Heart right ventricle (tissue), 16 donors: ENCODE data around the gene DCAF7. TPM values are rescaled to one million over a fixed set of nuclear protein-coding genes. Genes with fewer than 3 reads are reported as not detected.

Experiments used
- ATAC-seq, 8 donors: fragments of 200-7000 bp; cut with Tn5 transposase; one replicate each; pipeline ENCODE4 v1.9.1; 2020; ENCODE audit warnings: mild to moderate bottlenecking in 8 of 8, moderate library complexity in 8 of 8, moderate number of reproducible peaks in 1 of 8
- DNase-seq, 2 donors: peaks; one replicate each; pipeline ENCODE4 v3.0.0-alpha.2; 2020
- H3K27ac ChIP-seq, 10 donors: fragments of 200-600 bp; sonication (generic) in 2 of 10; one replicate each; pipeline versions ENCODE4 v1.5.0 to v1.8.0; 2020 to 2022; ENCODE audit warnings: mild to moderate bottlenecking in 3 of 10
- H3K27me3 ChIP-seq, 7 donors: fragments of 200-600 bp; one replicate each; pipeline ENCODE4 v1.8.0; 2021 to 2022; ENCODE audit warnings: mild to moderate bottlenecking in 2 of 7
- H3K36me3 ChIP-seq, 9 donors: fragments of 200-600 bp; sonication (generic) in 1 of 9; one replicate each; pipeline versions ENCODE4 v1.5.0 to v1.8.0; 2020 to 2022; ENCODE audit warnings: mild to moderate bottlenecking in 2 of 9
- H3K4me1 ChIP-seq, 9 donors: fragments of 200-600 bp; sonication (generic) in 1 of 9; one replicate each; pipeline versions ENCODE4 v1.5.0 to v1.8.0; 2020 to 2022; ENCODE audit warnings: mild to moderate bottlenecking in 4 of 9
- H3K4me3 ChIP-seq, 10 donors: fragments of 200-600 bp; sonication (generic) in 2 of 10; one replicate each; pipeline versions ENCODE4 v1.5.0 to v1.8.0; 2020 to 2022; ENCODE audit warnings: mild to moderate bottlenecking in 7 of 10, moderate library complexity in 2 of 10
- H3K9me3 ChIP-seq, 11 donors: fragments of 200-600 bp in 10 of 11; sonication (generic) in 2 of 11; one replicate each; pipeline versions ENCODE4 v1.5.0 to v1.8.0; 2013 to 2022; ENCODE audit warnings: mild to moderate bottlenecking in 2 of 11, control low read depth in 1 of 11, moderate library complexity in 1 of 11
- CTCF ChIP-seq, 9 donors: fragments of 200-600 bp; sonication (generic) in 2 of 9; IDR thresholded peaks; one replicate each; pipeline versions ENCODE4 v1.5.0 to v1.8.0; 2021 to 2022; ENCODE audit warnings: antibody characterized with exemption in 9 of 9, mild to moderate bottlenecking in 5 of 9, moderate library complexity in 1 of 9
- WGBS, 2 donors: extraction: QIAGEN DNeasy Blood & Tissue Kit; methylation state at CpG; one replicate each; pipeline ENCODE4 v1.1.7; 2013; ENCODE audit warnings: inconsistent platforms in 1 of 2; 5-methylcytosine and 5-hydroxymethylcytosine counted together
- intact Hi-C, 10 donors: fragments of 100-400 bp; cut with DNase I; formaldehyde crosslinking; loops; one replicate each; pipeline versions ENCODE4 v1.11.1 to v1.14.2; 2022
- long read RNA-seq, 3 donors: library from polyadenylated mRNA; unstranded; transcript quantifications; one replicate each; pipeline ENCODE4 v2.0.0, GENCODE V29; 2020 to 2021
- polyA plus RNA-seq, 2 donors: library from polyadenylated mRNA; stranded (reverse); fragments of 200-250 nt; gene quantifications; one replicate each; pipeline ENCODE4 v1.2.3, GENCODE V29; 2013
- total RNA-seq, 10 donors: library from RNA; stranded (reverse); fragmentation: NEBNext Ultra II Directional in 3 of 10; extraction: Animal tissue kit (Norgen Biotek cat#: 25700) in 3 of 10; gene quantifications; one replicate each; pipeline versions ENCODE4 v1.2.1 to v1.2.4, GENCODE V29; 2021 to 2023
- donor health status: Arrhythmogenic right ventricular cardiomyopathy.
- donor health status: ischemic (EF 13 %, LVEDD 7.1; RV severe dilation, severe dysfunction).
- donor health status: healthy with polysubstance abuse.
- donor health status: DM: no; HTN: yes; CAD: no.
- donor health status: DM: no; HTN: no; CAD: no.
- donor health status: ischemic (EF 25% LVEDD 6.9; RV normal size, moderate dysfunction).
- donor health status: ischemic (EF 25% LVEDD 5.7; RV mildly dilated, moderate dysfunction).
- donor health status: healthy.
- donor health status: DM: yes; HTN: yes; CAD: no.
- donor health status: Ischemic cardiomyopathy.
- donor health status: ischemic (EF 35%, LVEDD 5.7; RV mildly dilated, moderate dysfunction).
- donor health status: nonischemic (EF 11% LVEDD 7.7; RV severe dilation, severe dysfunction).
- donor health status: DM: yes; HTN: yes; CAD: no.
- donor health status: PGD.
- donor health status: ischemic (EF 29% LVEDD 5.4; RV normal size, mild dysfunction).
- donor health status: nonischemic (EF 23%, LVEDD 6.1; RV moderate dilation, normal function).

The DCAF7 gene
- total RNA-seq (10 to 100 TPM; 35.2 to 60.7 (median 42.8) TPM), polyA plus RNA-seq (10 to 100 TPM; 10.2 to 16.9 TPM)
- long read RNA-seq, donor 1, full-length matches to known transcripts: 18 of 70 reads
- long read RNA-seq, donor 1, partial matches to known transcripts: 1 of 70 reads
- long read RNA-seq, donor 1, other reads (novel, unspliced or antisense): 51 of 70 reads
- long read RNA-seq, donor 2, full-length matches to known transcripts: 14 of 57 reads
- long read RNA-seq, donor 2, partial matches to known transcripts: 3 of 57 reads
- long read RNA-seq, donor 2, other reads (novel, unspliced or antisense): 40 of 57 reads
- long read RNA-seq, donor 3, full-length matches to known transcripts: 41 of 71 reads
- long read RNA-seq, donor 3, partial matches to known transcripts: 1 of 71 reads
- long read RNA-seq, donor 3, other reads (novel, unspliced or antisense): 29 of 71 reads

- ATAC-seq (peak; percentile 98 to 99 (median 98)), DNase-seq (peak; percentile 97 to 100)
- Histone ChIP-seq H3K36me3 (peaks cover 0 to 8% (median 0%) of the 10 kb centered on the region in 9 donors), H3K4me1 (peaks cover 3 to 52% (median 47%) of the 10 kb centered on the region in 9 donors), H3K9me3 (no peaks in the 10 kb centered on the region), H3K27me3 (no peaks in the 10 kb centered on the region), H3K27ac (peak within 1 kb of the TSS; percentile 78 to 98 (median 93)), H3K4me3 (peak within 1 kb of the TSS; percentile 85 to 100 (median 96))
- TF ChIP-seq CTCF (IDR thresholded peaks at IDR 0.05): peak in 1 of 9 donors; percentile 12
- intact Hi-C loops: loop anchor here in 3 of 10 donors (5.0 to 10.0 kb wide), 5 partner anchors 55 to 123 kb away; partner anchors contain the start of genes ACE (in 1 of the 3) and TACO1 (in 1 of the 3)
- WGBS, 2 donors: 0% methylated on average over 72 of the region's 72 CpGs
These were observed at the start of gene DCAF7 for GRCh38 chr17:63549946-63550816. Gene DCAF7, plus strand, starts transcription at chr17:63550477. Its CDS starts 201 bp downstream, at chr17:63550678.

DNA sequence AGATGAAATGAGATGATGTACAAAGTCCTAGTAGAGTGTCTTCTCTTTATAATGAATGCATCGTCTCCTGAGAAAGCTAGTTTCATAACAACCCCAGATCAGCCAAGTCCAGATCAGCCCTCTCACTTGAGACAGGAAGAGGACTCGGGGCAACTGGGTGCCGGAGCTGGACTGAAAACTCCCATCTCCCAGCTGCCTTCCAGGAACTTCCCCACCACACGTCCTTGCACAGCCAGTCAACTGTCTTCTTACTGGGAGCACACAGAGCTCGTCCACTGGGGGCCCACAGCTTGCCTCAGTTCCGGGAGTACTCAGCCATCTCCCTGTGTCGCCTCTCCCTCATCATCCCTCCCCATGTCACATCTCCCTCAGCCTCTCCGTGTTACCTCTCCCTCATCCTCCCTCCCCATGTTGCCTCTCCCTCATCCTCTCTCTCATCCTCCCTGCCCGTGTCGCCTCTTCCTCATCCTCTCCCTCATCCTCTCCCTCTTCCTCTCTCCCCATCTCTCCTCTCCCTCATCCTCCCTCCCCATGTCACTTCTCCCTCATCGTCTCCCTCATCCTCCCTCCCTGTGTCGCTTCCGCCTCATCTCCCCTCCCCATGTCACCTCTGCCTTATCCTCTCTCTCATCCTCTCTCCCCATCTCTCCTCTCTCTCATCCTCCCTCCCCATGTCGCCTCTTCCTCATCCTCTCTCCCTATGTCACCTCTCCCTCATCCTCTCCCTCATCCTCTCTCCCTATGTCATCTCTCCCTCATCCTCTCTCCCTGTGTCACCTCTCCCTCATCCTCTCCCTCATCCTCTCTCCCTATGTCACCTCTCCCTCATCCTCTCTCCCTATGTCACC, 49.5 kb upstream of the DCAF7 start:
- intact Hi-C loops: no loop called here
- Histone ChIP-seq H3K27me3 (peaks cover 0 to 27% (median 7%) of the 10 kb centered on the region in 7 donors), H3K36me3 (peaks cover 0 to 15% (median 0%) of the 10 kb centered on the region in 9 donors), H3K9me3 (no peaks in the 10 kb centered on the region), H3K4me1 (peaks cover 0 to 6% (median 0%) of the 10 kb centered on the region in 9 donors), H3K4me3 (no peak overlapping the region), H3K27ac (no peak overlapping the region)
- TF ChIP-seq CTCF (IDR thresholded peaks at IDR 0.05): no peak
- 48 to 54% methylated on average over 14 of the region's 14 CpGs for WGBS, 2 donors
- ATAC-seq: no peak
- no peak for DNase-seq

DNA sequence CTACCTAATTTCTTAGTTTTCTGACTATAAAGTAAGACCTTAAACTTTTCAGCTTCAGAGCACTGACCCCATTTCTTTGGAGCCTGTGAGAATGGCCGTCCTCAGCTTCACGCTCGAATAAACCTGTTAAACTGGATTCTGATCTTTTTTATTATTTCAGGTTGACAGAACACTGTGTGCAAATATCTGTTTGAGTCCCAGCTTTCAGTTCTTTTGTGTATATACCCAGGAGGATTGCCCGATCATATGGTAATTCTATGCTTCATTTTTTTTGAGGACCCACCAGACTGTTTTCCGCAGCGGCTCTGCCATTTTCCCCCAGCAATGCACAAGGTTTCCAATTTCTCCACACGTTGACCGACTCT, 47.0 kb upstream of the DCAF7 start:
- DNase-seq: no peak
- WGBS, 2 donors: 77 to 81% methylated on average over 8 of the region's 8 CpGs
- Histone ChIP-seq H3K27ac (no peak overlapping the region), H3K4me1 (peaks cover 0 to 6% (median 0%) of the 10 kb centered on the region in 9 donors), H3K36me3 (no peaks in the 10 kb centered on the region), H3K27me3 (peaks cover 0 to 39% (median 12%) of the 10 kb centered on the region in 7 donors), H3K4me3 (no peak overlapping the region), H3K9me3 (no peaks in the 10 kb centered on the region)
- TF ChIP-seq CTCF (IDR thresholded peaks at IDR 0.05): no peak
- intact Hi-C loops: no loop called here
- no peak for ATAC-seq
